Pancreas (tissue), 10 donors: ENCODE results near the gene CKAP2L. TPM values are rescaled to one million over a fixed set of nuclear protein-coding genes. Genes with fewer than 3 reads are reported as not detected.

Experiments used
- ATAC-seq, 4 donors: fragments of 200-7000 bp; cut with Tn5 transposase; one replicate each; pipeline versions ENCODE4 v1.8.0 to v1.9.1; 2020; ENCODE audit warnings: mild to moderate bottlenecking in 4 of 4, moderate library complexity in 4 of 4
- DNase-seq, 6 donors: peaks; one replicate each; pipeline ENCODE4 v3.0.0-alpha.2; 2020
- FAIRE-seq: peaks from 2 replicates; lab custom pipeline; 2012; peaks lifted over from hg19 to GRCh38; lab: Jason Lieb, UNC
- H3K27ac ChIP-seq, 4 donors: fragments of 200-600 bp; sonication (generic); 1 replicate in 3 of 4; 2 replicates in 1 of 4; pipeline versions ENCODE4 v1.5.0 to v1.8.0; 2020
- H3K27me3 ChIP-seq, 4 donors: fragments of 200-600 bp; one replicate each; pipeline ENCODE4 v1.8.0; 2021
- H3K36me3 ChIP-seq, 3 donors: fragments of 200-600 bp; sonication (generic) in 1 of 3; one replicate each; pipeline versions ENCODE4 v1.5.0 to v1.8.0; 2020 to 2021
- H3K4me1 ChIP-seq, 3 donors: fragments of 200-600 bp; one replicate each; pipeline ENCODE4 v1.8.0; 2021
- H3K4me3 ChIP-seq, 4 donors: fragments of 200-600 bp; sonication (generic) in 2 of 4; one replicate each; pipeline versions ENCODE4 v1.5.0 to v1.8.0; 2020 to 2021
- H3K9me3 ChIP-seq, 4 donors: fragments of 200-600 bp; one replicate each; pipeline ENCODE4 v1.8.0; 2021
- WGBS, 2 donors: extraction: QIAGEN DNeasy Blood & Tissue Kit; methylation state at CpG; one replicate each; pipeline ENCODE4 v1.1.7; 2013; 5-methylcytosine and 5-hydroxymethylcytosine counted together
- intact Hi-C, 3 donors: fragments of 100-400 bp; cut with DNase I; formaldehyde crosslinking; loops; one replicate each; pipeline versions ENCODE4 v1.11.1 to v1.14.2; 2022
- polyA plus RNA-seq, 2 donors: library from polyadenylated mRNA; stranded (reverse); fragments of 200-250 nt; gene quantifications; one replicate each; pipeline ENCODE4 v1.2.3, GENCODE V29; 2013
- total RNA-seq, 6 donors: library from RNA; stranded (reverse); fragmentation: NEBNext Ultra II Directional in 4 of 6; extraction: Animal tissue kit (Norgen Biotek cat#: 25700) in 4 of 6; gene quantifications; one replicate each; pipeline versions ENCODE4 v1.2.1 to v1.2.4, GENCODE V29; 2021 to 2023
- TF ChIP-seq, protein P1 (sequence below), 4 donors: fragments of 200-600 bp; sonication (generic) in 3 of 4; IDR thresholded peaks; one replicate each; pipeline versions ENCODE4 v1.5.0 to v1.8.0; 2021; ENCODE audit warnings: antibody characterized with exemption in 4 of 4
- donor health status: healthy with polysubstance abuse.
- donor health status: DM: no; HTN: no; CAD: no; lungs with moderate emphysema.
- donor health status: DM: no; HTN: no; CAD: no.
- donor health status: control.
- donor health status: control.
- donor health status: Bipolar disorder and iron deficiency.
- donor health status: DM: yes; HTN: yes; CAD: no.
- donor health status: DM: no; HTN: no; CAD: no.
- donor health status: DM: no; HTN: no; CAD: no.
- donor health status: DM: yes; HTN: yes; CAD: no.

CKAP2L gene
- total and polyA plus RNA-seq, 8 donors = 0.04 to 0.64 (median 0.12) TPM; not detected in 2

DNA sequence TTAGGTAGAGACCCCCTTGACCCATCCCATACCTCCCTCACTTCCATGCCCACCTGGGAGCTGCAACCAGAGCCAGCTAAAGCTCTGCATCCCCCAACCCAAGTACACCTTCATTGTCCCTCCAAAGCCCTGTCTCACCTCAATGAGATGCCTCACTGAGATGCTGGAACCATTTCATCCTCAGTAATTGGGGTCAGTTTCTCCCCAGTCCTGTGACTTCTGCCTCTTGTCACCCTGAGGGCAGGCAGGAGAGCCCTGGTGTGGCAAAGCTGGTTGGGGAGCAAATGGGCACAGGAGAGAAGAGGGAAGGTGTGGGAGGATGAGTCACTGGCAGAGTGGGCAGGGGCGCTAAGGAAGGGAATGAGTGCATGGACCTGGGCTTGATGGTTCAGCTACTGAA, 71.5 kb downstream of the CKAP2L start:
- no peak for FAIRE-seq
- H3K4me3 ChIP-seq = no peak overlapping the region
- intact Hi-C loops = loop anchor here in 2 of 3 donors (5.0 to 10.0 kb wide), 2 partner anchors 66 to 68 kb away; no protein-coding TSS in a partner anchor
- no peak overlapping the region for H3K27ac ChIP-seq
- DNase-seq = no peak
- 72 to 85% methylated on average over 1 of the region's 1 CpG for WGBS, 2 donors
- no peaks in the 10 kb centered on the region for H3K4me1 ChIP-seq
- TF ChIP-seq, protein P1, sequence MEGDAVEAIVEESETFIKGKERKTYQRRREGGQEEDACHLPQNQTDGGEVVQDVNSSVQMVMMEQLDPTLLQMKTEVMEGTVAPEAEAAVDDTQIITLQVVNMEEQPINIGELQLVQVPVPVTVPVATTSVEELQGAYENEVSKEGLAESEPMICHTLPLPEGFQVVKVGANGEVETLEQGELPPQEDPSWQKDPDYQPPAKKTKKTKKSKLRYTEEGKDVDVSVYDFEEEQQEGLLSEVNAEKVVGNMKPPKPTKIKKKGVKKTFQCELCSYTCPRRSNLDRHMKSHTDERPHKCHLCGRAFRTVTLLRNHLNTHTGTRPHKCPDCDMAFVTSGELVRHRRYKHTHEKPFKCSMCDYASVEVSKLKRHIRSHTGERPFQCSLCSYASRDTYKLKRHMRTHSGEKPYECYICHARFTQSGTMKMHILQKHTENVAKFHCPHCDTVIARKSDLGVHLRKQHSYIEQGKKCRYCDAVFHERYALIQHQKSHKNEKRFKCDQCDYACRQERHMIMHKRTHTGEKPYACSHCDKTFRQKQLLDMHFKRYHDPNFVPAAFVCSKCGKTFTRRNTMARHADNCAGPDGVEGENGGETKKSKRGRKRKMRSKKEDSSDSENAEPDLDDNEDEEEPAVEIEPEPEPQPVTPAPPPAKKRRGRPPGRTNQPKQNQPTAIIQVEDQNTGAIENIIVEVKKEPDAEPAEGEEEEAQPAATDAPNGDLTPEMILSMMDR (IDR thresholded peaks at IDR 0.05) = no peak
- ATAC-seq = no peak
- H3K9me3 ChIP-seq = no peaks in the 10 kb centered on the region
- H3K36me3 ChIP-seq = no peaks in the 10 kb centered on the region
- no peaks in the 10 kb centered on the region for H3K27me3 ChIP-seq

- 53 to 58% methylated on average over 5 of the region's 5 CpGs for WGBS, 2 donors
- Histone ChIP-seq H3K4me1 (no peaks in the 10 kb centered on the region), H3K36me3 (no peaks in the 10 kb centered on the region), H3K27ac (no peak overlapping the region), H3K27me3 (no peaks in the 10 kb centered on the region), H3K9me3 (no peaks in the 10 kb centered on the region), H3K4me3 (no peak overlapping the region)
- DNase-seq = peak in 1 of 6 donors; percentile 42
- intact Hi-C loops = loop anchor here in 2 of 3 donors (5.0 to 10.0 kb wide), 2 partner anchors 65 to 68 kb away; no protein-coding TSS in a partner anchor
- ATAC-seq = peak in 3 of 4 donors; percentile 60 to 88 (median 74)
- FAIRE-seq = no peak
- TF ChIP-seq, protein P1 (IDR thresholded peaks at IDR 0.05) = no peak
Measured at GRCh38 chr2:112692495-112692911, 71.9 kb downstream of the CKAP2L start.

- ATAC-seq (peak in 1 of 4 donors; percentile 5), DNase-seq (no peak), FAIRE-seq (no peak)
- H3K36me3 ChIP-seq = no peaks in the 10 kb centered on the region
- no peaks in the 10 kb centered on the region for H3K27me3 ChIP-seq
- H3K4me1 ChIP-seq = no peaks in the 10 kb centered on the region
- H3K9me3 ChIP-seq = no peaks in the 10 kb centered on the region
- no peak overlapping the region for H3K4me3 ChIP-seq
- 59 to 63% methylated on average over 4 of the region's 4 CpGs for WGBS, 2 donors
- intact Hi-C loops = loop anchor here in 2 of 3 donors (5.0 to 10.0 kb wide), 2 partner anchors 65 to 67 kb away; no protein-coding TSS in a partner anchor
- H3K27ac ChIP-seq = no peak overlapping the region
- TF ChIP-seq, protein P1 (IDR thresholded peaks at IDR 0.05) = no peak
Measured at GRCh38 chr2:112691881-112692281, 72.5 kb downstream of the CKAP2L start.

DNA sequence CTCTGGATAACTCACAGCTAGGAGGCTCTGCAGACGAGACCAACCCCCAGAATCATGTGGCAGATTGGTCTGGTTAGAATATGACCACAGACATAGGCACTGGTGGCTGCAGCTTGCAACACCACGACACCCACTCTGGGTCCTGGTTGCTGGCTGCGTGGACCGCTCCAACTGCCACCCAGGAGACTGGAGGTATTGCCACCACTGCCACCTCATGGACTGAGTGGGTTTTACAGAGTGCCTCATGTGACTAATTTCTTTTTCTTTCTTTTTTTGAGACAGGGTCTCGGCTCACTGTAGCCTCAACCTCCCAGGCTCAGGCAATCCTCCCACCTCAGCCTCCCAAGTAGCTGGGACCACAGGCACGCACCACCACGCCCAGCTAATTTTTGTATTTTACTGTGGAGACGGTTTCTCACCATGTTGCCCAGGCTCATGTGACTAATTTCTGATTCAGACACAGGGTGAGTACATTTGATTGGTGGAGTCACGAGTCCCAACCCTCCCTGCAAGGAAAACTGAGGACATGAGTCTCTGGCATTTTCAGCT, 73.5 kb downstream of the CKAP2L start:
- ATAC-seq = peak; percentile 88 to 94 (median 90)
- intact Hi-C loops = loop anchor here in 2 of 3 donors (5.0 to 10.0 kb wide), 2 partner anchors 64 to 66 kb away; no protein-coding TSS in a partner anchor
- H3K4me3 ChIP-seq = no peak overlapping the region
- no peak for FAIRE-seq
- peak in 5 of 6 donors; percentile 27 to 68 (median 58) for DNase-seq
- H3K9me3 ChIP-seq = no peaks in the 10 kb centered on the region
- 17 to 33% methylated on average over 9 of the region's 9 CpGs for WGBS, 2 donors
- H3K27me3 ChIP-seq = no peaks in the 10 kb centered on the region
- TF ChIP-seq, protein P1 (IDR thresholded peaks at IDR 0.05) = peak in 3 of 4 donors; percentile 35 to 59 (median 37)
- peak overlapping the region in 1 of 4 donors; percentile 4 for H3K27ac ChIP-seq
- no peaks in the 10 kb centered on the region for H3K4me1 ChIP-seq
- H3K36me3 ChIP-seq = no peaks in the 10 kb centered on the region
